Ishikawa (cell line): Measurements from ENCODE around the gene TRIM3.

Experiments used
- CEBPB ChIP-seq: IDR thresholded peaks from 2 replicates; pipeline ENCODE4 v1.6.1; 2012
- CREB1 ChIP-seq: IDR thresholded peaks from 2 replicates; pipeline ENCODE4 v1.6.1; 2012; ENCODE audit warnings: low read depth
- EGR1 ChIP-seq: IDR thresholded peaks from 2 replicates; pipeline ENCODE4 v1.6.1; 2012
- EP300 ChIP-seq: IDR thresholded peaks from 2 replicates; pipeline ENCODE4 v1.6.1; 2012; ENCODE audit warnings: borderline replicate concordance
- FOXM1 ChIP-seq: IDR thresholded peaks from 2 replicates; pipeline ENCODE4 v1.6.1; 2012; ENCODE audit warnings: low read depth, borderline replicate concordance
- NFIC ChIP-seq: IDR thresholded peaks from 2 replicates; pipeline ENCODE4 v1.6.1; 2012
- RAD21 ChIP-seq: IDR thresholded peaks from 2 replicates; pipeline ENCODE4 v1.6.1; 2012; ENCODE audit warnings: low read depth
- REST ChIP-seq: IDR thresholded peaks from 2 replicates; pipeline ENCODE4 v1.6.1; 2012; ENCODE audit warnings: low read depth, mild to moderate bottlenecking
- TAF1 ChIP-seq: IDR thresholded peaks from 2 replicates; pipeline ENCODE4 v1.6.1; 2012; ENCODE audit warnings: low read depth, mild to moderate bottlenecking
- TCF12 ChIP-seq: IDR thresholded peaks from 2 replicates; pipeline ENCODE4 v1.6.1; 2012; ENCODE audit warnings: low read depth
- TEAD4 ChIP-seq: IDR thresholded peaks from 2 replicates; pipeline ENCODE4 v1.6.1; 2012
- YY1 ChIP-seq: IDR thresholded peaks from 2 replicates; pipeline ENCODE4 v1.6.1; 2012; ENCODE audit warnings: low read depth
- ZBTB7A ChIP-seq: IDR thresholded peaks from 2 replicates; pipeline ENCODE4 v1.6.1; 2012; ENCODE audit warnings: low read depth
- TF ChIP-seq, protein P1 (sequence below): IDR thresholded peaks from 2 replicates; pipeline ENCODE4 v1.6.1; 2012
- TF ChIP-seq, protein P2 (sequence below): IDR thresholded peaks from 2 replicates; pipeline ENCODE4 v1.6.1; 2012

Gene TRIM3

DNA sequence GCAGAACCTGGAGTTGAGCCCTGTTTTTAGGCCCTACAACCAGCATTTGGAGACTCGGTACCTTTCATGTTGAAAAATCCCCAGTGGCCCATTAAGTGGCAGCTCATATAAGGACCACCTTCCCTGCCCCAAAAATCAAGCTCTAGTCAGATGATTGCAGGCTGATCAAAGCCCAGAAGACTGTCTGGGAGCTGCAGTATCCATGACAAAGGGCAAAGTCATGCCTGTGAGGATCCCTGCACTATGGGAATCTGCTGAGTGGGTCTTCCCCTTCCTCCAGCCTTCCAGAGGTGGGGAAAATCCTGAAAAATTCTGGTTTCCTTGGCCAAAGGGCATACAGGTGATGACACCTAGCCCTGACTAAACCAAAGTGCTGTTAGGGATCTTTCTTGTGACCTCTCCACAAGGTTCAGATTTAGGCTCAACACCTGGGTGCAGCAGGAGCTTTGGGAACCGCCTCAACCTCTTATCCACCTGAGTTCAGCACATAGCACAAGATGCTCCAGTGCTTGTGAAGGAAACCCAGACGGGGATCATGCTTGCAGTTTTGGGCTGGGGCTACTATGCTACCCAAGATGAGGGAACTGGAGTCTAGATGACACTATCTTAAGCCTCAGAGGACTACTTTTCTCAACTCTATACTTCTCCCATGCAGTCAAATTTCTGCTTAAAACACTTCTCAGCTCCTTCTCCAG, 1.2 kb upstream of the TRIM3 start:
- TF ChIP-seq YY1 (no peak), EP300 (no peak), EGR1 (no peak), RAD21 (no peak), ZBTB7A (no peak)

GRCh38 chr11:6474413-6474792, 662 bp upstream of the TRIM3 start:
- no peak for TF ChIP-seq EP300
- TF ChIP-seq CEBPB, result no peak
- no peak for TF ChIP-seq TCF12
- TF ChIP-seq FOXM1, result no peak
- no peak for TF ChIP-seq TAF1
- TF ChIP-seq, protein P1, sequence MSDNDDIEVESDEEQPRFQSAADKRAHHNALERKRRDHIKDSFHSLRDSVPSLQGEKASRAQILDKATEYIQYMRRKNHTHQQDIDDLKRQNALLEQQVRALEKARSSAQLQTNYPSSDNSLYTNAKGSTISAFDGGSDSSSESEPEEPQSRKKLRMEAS, result no peak
- no peak for TF ChIP-seq REST
- TF ChIP-seq, protein P2, sequence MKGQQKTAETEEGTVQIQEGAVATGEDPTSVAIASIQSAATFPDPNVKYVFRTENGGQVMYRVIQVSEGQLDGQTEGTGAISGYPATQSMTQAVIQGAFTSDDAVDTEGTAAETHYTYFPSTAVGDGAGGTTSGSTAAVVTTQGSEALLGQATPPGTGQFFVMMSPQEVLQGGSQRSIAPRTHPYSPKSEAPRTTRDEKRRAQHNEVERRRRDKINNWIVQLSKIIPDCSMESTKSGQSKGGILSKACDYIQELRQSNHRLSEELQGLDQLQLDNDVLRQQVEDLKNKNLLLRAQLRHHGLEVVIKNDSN, result no peak
- no peak for TF ChIP-seq TEAD4
- TF ChIP-seq YY1, result no peak
- TF ChIP-seq CREB1, result no peak
- TF ChIP-seq ZBTB7A, result no peak
- TF ChIP-seq RAD21, result no peak
- no peak for TF ChIP-seq EGR1

DNA sequence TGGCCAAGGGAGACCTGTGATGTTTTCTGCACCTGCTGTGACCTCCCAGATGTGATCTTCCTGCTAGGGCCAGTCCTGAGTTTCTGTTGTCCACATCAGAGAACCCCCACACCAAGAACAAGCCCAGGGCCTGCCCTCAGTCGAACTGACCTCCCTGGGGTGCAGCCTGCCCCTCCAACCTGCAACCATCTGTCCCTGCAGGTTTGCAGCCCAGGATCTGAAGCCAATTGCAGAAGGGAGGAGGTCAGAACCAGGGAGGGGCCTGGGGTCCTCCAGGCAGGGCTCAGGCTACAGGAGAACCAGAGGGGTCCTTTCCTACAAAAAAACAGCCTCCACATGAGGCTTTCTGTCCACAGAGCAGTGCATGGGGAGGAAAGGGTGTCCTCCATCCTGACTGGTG, 807 bp downstream of the TRIM3 start:
- TF ChIP-seq EP300 (no peak), EGR1 (no peak), TAF1 (no peak), TCF12 (no peak), REST (no peak), RAD21 (no peak), CEBPB (no peak), NFIC (no peak), FOXM1 (no peak)

DNA sequence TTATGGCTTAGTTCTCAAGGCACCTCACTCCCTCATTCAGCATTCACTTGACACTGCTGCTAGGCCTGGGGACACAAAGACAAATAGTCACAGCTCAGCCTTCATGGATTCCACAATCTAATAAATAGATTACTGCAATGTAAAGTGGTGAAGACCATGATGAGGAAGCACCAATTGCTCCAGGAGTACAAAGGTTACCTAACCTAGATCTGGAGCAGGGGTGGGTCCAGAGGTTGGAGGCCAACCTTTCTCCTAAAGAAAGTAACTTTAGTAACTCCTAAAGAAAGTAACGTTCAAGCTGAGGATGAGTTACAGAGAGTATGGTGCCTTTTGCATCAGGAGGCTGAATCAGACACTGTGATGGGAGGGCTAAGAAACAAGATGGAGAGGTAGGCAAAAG, 4.1 kb downstream of the TRIM3 start:
- TF ChIP-seq REST (no peak), TAF1 (no peak), TCF12 (no peak), CREB1 (no peak), EGR1 (no peak), TEAD4 (no peak), YY1 (no peak), ZBTB7A (no peak), CEBPB (no peak), FOXM1 (no peak)
- TF ChIP-seq, protein P2, result no peak
- TF ChIP-seq, protein P1, result no peak
